Testis (tissue), 3 donors: ENCODE measurements around the gene EHBP1. TPM values are rescaled to one million over a fixed set of nuclear protein-coding genes. Genes with fewer than 3 reads are reported as not detected.

Experiments
- DNase-seq: peaks from one replicate; pipeline ENCODE4 v3.0.0-alpha.2; 2019
- H3K27ac ChIP-seq, 2 donors: fragments of 200-600 bp; sonication (generic); one replicate each; pipeline ENCODE4 v1.5.1; 2019
- H3K27me3 ChIP-seq: fragments of 200-600 bp; sonication (generic); one replicate; pipeline ENCODE4 v1.5.1; 2019
- H3K36me3 ChIP-seq: fragments of 200-600 bp; sonication (generic); one replicate; pipeline ENCODE4 v1.5.1; 2017; ENCODE audit warnings: low read depth; ENCODE audit errors: missing control alignments
- H3K4me1 ChIP-seq: fragments of 200-600 bp; sonication (generic); one replicate; pipeline ENCODE4 v1.5.1; 2019
- H3K4me3 ChIP-seq, 2 donors: fragments of 200-600 bp; sonication (generic); one replicate each; pipeline ENCODE4 v1.5.1; 2017 to 2019
- H3K9me3 ChIP-seq: fragments of 200-600 bp; sonication (generic); one replicate; pipeline ENCODE4 v1.5.1; 2017
- CTCF ChIP-seq, 3 experiments: fragments of 450-650 bp in 2 of 3; fragments of 200-600 bp in 1 of 3; sonication (generic) in 1 of 3; IDR thresholded peaks; one replicate each; pipeline ENCODE4 v1.5.1; 2016 to 2019; ENCODE audit warnings: antibody characterized with exemption in 3 of 3, mild to moderate bottlenecking in 2 of 3, moderate library complexity in 1 of 3
- POLR2A ChIP-seq: fragments of 450-650 bp; IDR thresholded peaks from one replicate; pipeline ENCODE4 v1.6.1; 2017; ENCODE audit warnings: antibody characterized with exemption, mild to moderate bottlenecking, moderate library complexity
- WGBS, 2 donors: methylation state at CpG; one replicate each; pipeline ENCODE4 v1.1.5; 2018; 5-methylcytosine and 5-hydroxymethylcytosine counted together
- intact Hi-C: fragments of 100-400 bp; cut with DNase I; formaldehyde crosslinking; loops from one replicate; pipeline ENCODE4 v1.15.1; 2023; ENCODE audit warnings: low total_unique reads
- polyA plus RNA-seq: library from polyadenylated mRNA; stranded (reverse); fragments of 350-450 nt; fragmentation: Illumina TruSeq; extraction: RNeasy Lipid Tissue Mini Kit (QIAGEN cat#74804); gene quantifications from one replicate; pipeline ENCODE4 v1.2.3, GENCODE V29; 2014; ENCODE audit warnings: low read depth, low replicate concordance; ENCODE audit not compliant: insufficient read depth
- total RNA-seq, 2 donors: library from RNA; depleted of rRNA; stranded (reverse); fragments of >200 nt; gene quantifications; one replicate each; pipeline ENCODE4 v1.2.3, GENCODE V29; 2016

The EHBP1 gene
- total and polyA plus RNA-seq, 3 donors from 2014 or later = 69.3 to 99.5 (median 86.8) TPM

- no peaks in the 10 kb centered on the region for H3K4me1 ChIP-seq
- no peaks in the 10 kb centered on the region for H3K36me3 ChIP-seq
- WGBS, 2 donors = 81 to 87% methylated on average over 4 of the region's 4 CpGs
- no peak for TF ChIP-seq POLR2A
- no peak for TF ChIP-seq CTCF (IDR thresholded peaks at IDR 0.05)
- H3K27ac ChIP-seq = no peak overlapping the region
- no peak for DNase-seq
- H3K9me3 ChIP-seq = no peaks in the 10 kb centered on the region
- intact Hi-C loops = no loop called here
- no peaks in the 10 kb centered on the region for H3K27me3 ChIP-seq
- H3K4me3 ChIP-seq = no peak overlapping the region
Observed at GRCh38 chr2:62716768-62717167, 11.3 kb downstream of the EHBP1 start.

GRCh38 chr2:62717503-62718081, 12.1 kb downstream of the EHBP1 start:
- no peak for DNase-seq
- H3K4me1 ChIP-seq = no peaks in the 10 kb centered on the region
- no peaks in the 10 kb centered on the region for H3K27me3 ChIP-seq
- no peak for TF ChIP-seq CTCF (IDR thresholded peaks at IDR 0.05)
- TF ChIP-seq POLR2A = no peak
- no peak overlapping the region for H3K27ac ChIP-seq
- intact Hi-C loops = no loop called here
- no peaks in the 10 kb centered on the region for H3K36me3 ChIP-seq
- no peaks in the 10 kb centered on the region for H3K9me3 ChIP-seq
- WGBS, 2 donors = 88 to 91% methylated on average over 4 of the region's 4 CpGs
- no peak overlapping the region for H3K4me3 ChIP-seq

- H3K9me3 ChIP-seq = no peaks in the 10 kb centered on the region
- no peak overlapping the region for H3K4me3 ChIP-seq
- intact Hi-C loops = no loop called here
- H3K27ac ChIP-seq = no peak overlapping the region
- no peaks in the 10 kb centered on the region for H3K27me3 ChIP-seq
- H3K4me1 ChIP-seq = no peaks in the 10 kb centered on the region
- TF ChIP-seq CTCF (IDR thresholded peaks at IDR 0.05) (no peak), POLR2A (no peak)
- H3K36me3 ChIP-seq = no peaks in the 10 kb centered on the region
- 94 to 97% methylated on average over 2 of the region's 2 CpGs for WGBS, 2 donors
- DNase-seq = no peak
Observed at GRCh38 chr2:62718225-62718822, 12.8 kb downstream of the EHBP1 start.

- Histone ChIP-seq H3K36me3 (no peaks in the 10 kb centered on the region), H3K4me3 (no peak overlapping the region), H3K27me3 (no peaks in the 10 kb centered on the region), H3K27ac (no peak overlapping the region), H3K4me1 (no peaks in the 10 kb centered on the region), H3K9me3 (no peaks in the 10 kb centered on the region)
- no peak for DNase-seq
- TF ChIP-seq POLR2A (no peak), CTCF (IDR thresholded peaks at IDR 0.05) (no peak)
- intact Hi-C loops = no loop called here
Observed at GRCh38 chr2:62719757-62720156, 14.2 kb downstream of the EHBP1 start.

GRCh38 chr2:62722679-62723078, 17.2 kb downstream of the EHBP1 start:
- intact Hi-C loops = no loop called here
- TF ChIP-seq POLR2A (no peak), CTCF (IDR thresholded peaks at IDR 0.05) (no peak)
- Histone ChIP-seq H3K36me3 (no peaks in the 10 kb centered on the region), H3K9me3 (no peaks in the 10 kb centered on the region), H3K4me1 (peaks cover 4% of the 10 kb centered on the region), H3K27ac (no peak overlapping the region), H3K27me3 (no peaks in the 10 kb centered on the region), H3K4me3 (no peak overlapping the region)
- DNase-seq = no peak
